NCI-H526 treated with DMSO at 0.1 percent for 48 hours (cell line): ENCODE measurements around the gene AEN.

Source experiments
- DNase-seq: peaks from one replicate; lab custom pipeline; 2025; lab: John Stamatoyannopoulos, UW

The AEN gene

GRCh38 chr15:88613074-88613944 lies 7.8 kb upstream of the AEN start:
- no peak for DNase-seq

GRCh38 chr15:88615303-88616107 lies 5.6 kb upstream of the AEN start:
- no peak for DNase-seq

GRCh38 chr15:88616240-88616639 lies 4.9 kb upstream of the AEN start:
- no peak for DNase-seq

- DNase-seq: no peak
These were observed 4.0 kb upstream of the AEN start for GRCh38 chr15:88617031-88617722.

- DNase-seq: no peak
These were observed 3.4 kb upstream of the AEN start for GRCh38 chr15:88617790-88618189.

- DNase-seq: no peak
These were observed 2.5 kb upstream of the AEN start for GRCh38 chr15:88618686-88619085.

- DNase-seq: no peak
These were observed 1.3 kb upstream of the AEN start for GRCh38 chr15:88619796-88620195.

- no peak for DNase-seq
These were observed 857 bp downstream of the AEN start for GRCh38 chr15:88621789-88622604.

- no peak for DNase-seq
These were observed 1.4 kb downstream of the AEN start for GRCh38 chr15:88622605-88622975.

- DNase-seq: no peak
These were observed 1.9 kb downstream of the AEN start for GRCh38 chr15:88623061-88623460.

GRCh38 chr15:88623632-88624031 lies 2.5 kb downstream of the AEN start:
- DNase-seq: no peak

GRCh38 chr15:88624156-88624970 lies 3.2 kb downstream of the AEN start:
- no peak for DNase-seq

GRCh38 chr15:88624971-88625490 lies 3.9 kb downstream of the AEN start:
- no peak for DNase-seq

GRCh38 chr15:88625943-88626741 lies 5.0 kb downstream of the AEN start:
- no peak for DNase-seq

GRCh38 chr15:88627463-88627862 lies 6.3 kb downstream of the AEN start:
- DNase-seq: no peak

GRCh38 chr15:88628018-88628654 lies 7.0 kb downstream of the AEN start:
- no peak for DNase-seq

- no peak for DNase-seq
These were observed 7.9 kb downstream of the AEN start for GRCh38 chr15:88629071-88629470.

GRCh38 chr15:88630141-88630721 lies 9.1 kb downstream of the AEN start:
- DNase-seq: no peak
